Ovary (tissue), 3 donors: ENCODE data around the gene ITFG1.

Experiments used
- CTCF ChIP-seq, 3 donors: fragments of 450-650 bp in 2 of 3; fragments of 200-600 bp in 1 of 3; IDR thresholded peaks; one replicate each; pipeline versions ENCODE4 v1.5.1 to v1.8.0; 2016 to 2022; ENCODE audit warnings: antibody characterized with exemption in 3 of 3, mild to moderate bottlenecking in 1 of 3
- EP300 ChIP-seq: sonication (generic); formaldehyde crosslinking; IDR thresholded peaks from one replicate; pipeline ENCODE4 v1.6.1; 2017; ENCODE audit warnings: antibody characterized with exemption
- POLR2A ChIP-seq: fragments of 450-650 bp; IDR thresholded peaks from one replicate; pipeline ENCODE4 v1.6.1; 2017; ENCODE audit warnings: antibody characterized with exemption, mild to moderate bottlenecking, moderate library complexity
- donor health status: DM: no; HTN: no; CAD: no.

- TF ChIP-seq CTCF (IDR thresholded peaks at IDR 0.05) (no peak), POLR2A (no peak), EP300 (no peak)
Measured at GRCh38 chr16:47175152-47175551, 285.7 kb downstream of the ITFG1 start.
